ENCODE results near the gene GABRG2. TPM values are rescaled to one million over a fixed set of nuclear protein-coding genes. Genes with fewer than 3 reads are reported as not detected.

Gene GABRG2
- total and polyA plus RNA-seq, 2 of the 13 experiments (the other 11 are each of a cell fraction or from before 2014, with no cell fraction given), result not detected

DNA sequence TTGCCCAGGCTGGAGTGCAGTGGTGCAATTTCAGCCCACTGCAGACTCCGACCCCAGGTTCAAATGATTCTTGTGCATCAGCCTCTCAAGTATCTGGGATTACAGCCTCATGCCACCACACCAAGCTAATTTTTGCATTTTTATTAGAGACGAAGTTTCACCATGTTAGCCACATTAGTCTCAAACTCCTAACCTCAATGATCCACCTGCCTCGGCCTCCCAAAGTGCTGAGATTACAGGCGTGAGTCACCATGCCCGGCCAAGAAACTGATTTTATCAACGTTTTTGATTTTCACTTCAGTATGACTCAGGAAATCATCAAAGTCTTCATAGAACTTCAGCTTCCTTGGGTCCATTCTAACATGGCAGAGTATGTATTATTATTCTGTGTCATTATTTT lies 125.4 kb downstream of the GABRG2 start:
- no TSS peak for BruUV-seq (replicated peaks)
- in situ Hi-C loops (cut with HindIII; ENCODE audit: extremely low pct_ligation_motif_present, low pct_unique_long_range_greater_than_20kb) (no loop called here), intact Hi-C loops (cut with micrococcal nuclease; ENCODE audit: unreplicated experiment) (no loop called here)
- WGBS (ENCODE audit: low lambda C conversion rate), result 6% methylated on average over 6 of the region's 6 CpGs
- H3K9ac ChIP-seq (ENCODE audit: insufficient read depth, low read depth, low read length), result no peak overlapping the region
- CTCF ChIA-PET (ENCODE audit: low intra/inter-chr PET ratio, low total read pairs), result no interaction called here
- H3K4me2 ChIP-seq (ENCODE audit: low read depth, low read length), result no peak overlapping the region
- no peak overlapping the region for H2AFZ ChIP-seq (ENCODE audit: low read length)
- H3K79me2 ChIP-seq (ENCODE audit: insufficient read depth, low read length), result no peaks in the 10 kb centered on the region
- TF ChIP-seq, protein P1, sequence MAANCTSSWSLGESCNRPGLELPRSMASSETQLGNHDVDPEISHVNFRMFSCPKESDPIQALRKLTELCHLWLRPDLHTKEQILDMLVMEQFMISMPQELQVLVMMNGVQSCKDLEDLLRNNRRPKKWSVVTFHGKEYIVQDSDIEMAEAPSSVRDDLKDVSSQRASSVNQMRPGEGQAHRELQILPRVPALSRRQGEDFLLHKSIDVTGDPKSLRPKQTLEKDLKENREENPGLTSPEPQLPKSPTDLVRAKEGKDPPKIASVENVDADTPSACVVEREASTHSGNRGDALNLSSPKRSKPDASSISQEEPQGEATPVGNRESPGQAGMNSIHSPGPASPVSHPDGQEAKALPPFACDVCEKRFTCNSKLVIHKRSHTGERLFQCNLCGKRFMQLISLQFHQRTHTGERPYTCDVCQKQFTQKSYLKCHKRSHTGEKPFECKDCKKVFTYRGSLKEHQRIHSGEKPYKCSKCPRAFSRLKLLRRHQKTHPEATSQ (CRISPR knock-in tag; IDR thresholded peaks at IDR 0.05; ENCODE audit: borderline replicate concordance), result no peak
- TF ChIP-seq RBM39 (IDR thresholded peaks at IDR 0.05; ENCODE audit: low read depth, low read length, poor library complexity, severe bottlenecking) (no peak), NFATC3 (CRISPR knock-in tag; IDR thresholded peaks at IDR 0.05) (no peak), SALL2 (CRISPR knock-in tag; IDR thresholded peaks at IDR 0.05) (no peak), ZNF615 (CRISPR knock-in tag; IDR thresholded peaks at IDR 0.05; ENCODE audit: borderline replicate concordance) (no peak), ZNF460 (CRISPR knock-in tag; IDR thresholded peaks at IDR 0.05; ENCODE audit: borderline replicate concordance) (no peak), TEAD2 (CRISPR knock-in tag; IDR thresholded peaks at IDR 0.05) (no peak), GTF3A (CRISPR knock-in tag; conservative IDR thresholded peaks at IDR 0.05) (no peak), ZNF232 (CRISPR knock-in tag; IDR thresholded peaks at IDR 0.05; ENCODE audit: borderline replicate concordance) (no peak)
- TF ChIP-seq, protein P2, sequence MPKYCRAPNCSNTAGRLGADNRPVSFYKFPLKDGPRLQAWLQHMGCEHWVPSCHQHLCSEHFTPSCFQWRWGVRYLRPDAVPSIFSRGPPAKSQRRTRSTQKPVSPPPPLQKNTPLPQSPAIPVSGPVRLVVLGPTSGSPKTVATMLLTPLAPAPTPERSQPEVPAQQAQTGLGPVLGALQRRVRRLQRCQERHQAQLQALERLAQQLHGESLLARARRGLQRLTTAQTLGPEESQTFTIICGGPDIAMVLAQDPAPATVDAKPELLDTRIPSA (CRISPR knock-in tag; IDR thresholded peaks at IDR 0.05; ENCODE audit: borderline replicate concordance), result no peak
- FAIRE-seq (no peak), DNase-seq (ENCODE audit: low spot score) (no peak), ATAC-seq (no peak)
- POLR2A ChIA-PET, result no interaction called here
- H3K36me3 ChIP-seq (replicated peaks in 1 of 2; ENCODE audit: control insufficient read depth in 1 of 2, insufficient read depth in 2 of 2, low read length in 2 of 2), result no peaks in the 10 kb centered on the region
- H3K4me1 ChIP-seq (ENCODE audit: insufficient read depth, low read length), result no peaks in the 10 kb centered on the region
- no peak overlapping the region for H3K4me3 ChIP-seq (replicated peaks in 1 of 3; ENCODE audit: insufficient read depth in 1 of 3, low read depth in 2 of 3, low read length in 3 of 3)
- no peaks in the 10 kb centered on the region for H3K27me3 ChIP-seq (ENCODE audit: control insufficient read depth in 1 of 2, insufficient read depth in 2 of 2, low read length in 2 of 2)
- H3K27ac ChIP-seq (ENCODE audit: extremely low read length, insufficient read depth, low read length), result no peak overlapping the region
- peaks cover 32% of the 10 kb centered on the region for H3K9me3 ChIP-seq (ENCODE audit: low read length)
- H4K20me1 ChIP-seq (ENCODE audit: insufficient read depth, low read length), result no peaks in the 10 kb centered on the region

Measured in HepG2 (cell line).